Stomach (tissue), 9 donors: ENCODE results near the gene GSDME. TPM values are rescaled to one million over a fixed set of nuclear protein-coding genes. Genes with fewer than 3 reads are reported as not detected.

Experiments
- DNase-seq, 2 donors: peaks; one replicate each; pipeline versions ENCODE4 v3.0.0 to v3.0.0-alpha.2; 2013 to 2019
- H3K27ac ChIP-seq, 5 donors: fragments of 200-600 bp in 4 of 5; sonication (generic) in 4 of 5; one replicate each; pipeline ENCODE4 v1.5.1; 2013 to 2019; ENCODE audit warnings: mild to moderate bottlenecking in 1 of 5, moderate library complexity in 1 of 5
- H3K27me3 ChIP-seq, 3 donors: fragments of 200-600 bp; sonication (generic); one replicate each; pipeline ENCODE4 v1.5.1; 2017 to 2019; ENCODE audit warnings: mixed run types in 1 of 3
- H3K36me3 ChIP-seq, 4 donors: fragments of 200-600 bp; sonication (generic); 1 replicate in 3 of 4; 2 replicates in 1 of 4; pipeline ENCODE4 v1.5.1; 2016 to 2019
- H3K4me1 ChIP-seq, 4 donors: fragments of 200-600 bp; sonication (generic); one replicate each; pipeline ENCODE4 v1.5.1; 2016 to 2019
- H3K4me3 ChIP-seq, 4 donors: fragments of 200-600 bp; sonication (generic) in 3 of 4; one replicate each; pipeline ENCODE4 v1.5.1; 2016 to 2019; ENCODE audit warnings: mild to moderate bottlenecking in 1 of 4
- H3K9me3 ChIP-seq, 4 donors: fragments of 200-600 bp; sonication (generic); one replicate each; pipeline ENCODE4 v1.5.1; 2016 to 2019
- EP300 ChIP-seq: sonication (generic); formaldehyde crosslinking; IDR thresholded peaks from one replicate; pipeline ENCODE4 v1.6.1; 2017; ENCODE audit warnings: antibody characterized with exemption
- POLR2A ChIP-seq, 4 donors: fragments of 450-650 bp; IDR thresholded peaks; one replicate each; pipeline ENCODE4 v1.6.1; 2016; ENCODE audit warnings: antibody characterized with exemption in 4 of 4, control low read depth in 2 of 4, mild to moderate bottlenecking in 1 of 4, moderate library complexity in 1 of 4
- POLR2AphosphoS5 ChIP-seq, 3 donors: sonication (generic); formaldehyde crosslinking; IDR thresholded peaks; one replicate each; pipeline ENCODE4 v1.6.1; 2016; ENCODE audit warnings: antibody characterized with exemption in 3 of 3
- WGBS, 5 donors: extraction: QIAGEN DNeasy Blood & Tissue Kit in 3 of 5; methylation state at CpG; one replicate each; pipeline versions ENCODE4 v1.1.5 to v1.1.7; 2013 to 2018; 5-methylcytosine and 5-hydroxymethylcytosine counted together
- intact Hi-C: fragments of 100-400 bp; cut with DNase I; formaldehyde crosslinking; loops from one replicate; pipeline ENCODE4 v1.15.1; 2023; ENCODE audit warnings: low total_unique reads
- polyA plus RNA-seq, 3 donors: library from polyadenylated mRNA; stranded (reverse); fragments of 200-250 nt; gene quantifications; one replicate each; pipeline ENCODE4 v1.2.3, GENCODE V29; 2013
- total RNA-seq, 5 donors: library from RNA; depleted of rRNA; stranded (reverse); fragments of >200 nt; gene quantifications; one replicate each; pipeline versions ENCODE4 v1.1.0 to v1.2.3, GENCODE V29; 2014 to 2016
- TF ChIP-seq, protein P1 (sequence below), 7 experiments: fragments of 450-650 bp in 4 of 7; fragments of 200-600 bp in 3 of 7; sonication (generic) in 3 of 7; IDR thresholded peaks; one replicate each; pipeline ENCODE4 v1.5.1; 2016 to 2019; ENCODE audit warnings: antibody characterized with exemption in 7 of 7, control low read depth in 2 of 7, mild to moderate bottlenecking in 1 of 7
- donor health status: healthy with polysubstance abuse.
- donor health status: Bipolar disorder and iron deficiency.
- donor health status: healthy.

GSDME gene
- total and polyA plus RNA-seq, 8 donors, result 2.6 to 11.9 (median 4.5) TPM; not detected in 1

DNA sequence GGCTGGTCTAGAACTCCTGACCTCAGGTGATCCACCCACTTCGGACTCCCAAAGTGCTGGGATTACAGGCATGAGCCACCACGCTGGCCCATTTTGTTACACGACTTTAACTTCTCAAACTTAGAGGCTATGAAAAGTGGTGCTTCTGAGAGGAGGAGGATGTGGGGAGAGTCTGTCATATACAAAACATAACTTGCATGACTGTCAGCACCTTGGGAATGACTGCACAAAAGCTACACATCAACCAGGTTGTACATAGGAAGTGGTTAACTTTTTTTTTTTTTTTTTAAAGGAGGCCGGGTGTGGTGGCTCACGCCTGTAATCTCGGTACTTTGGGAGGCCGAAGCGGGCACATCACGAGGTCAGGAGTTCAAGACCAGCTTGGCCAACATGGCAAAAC is 43.4 kb upstream of the GSDME start:
- Histone ChIP-seq H3K27ac (no peak overlapping the region), H3K27me3 (no peaks in the 10 kb centered on the region), H3K9me3 (no peaks in the 10 kb centered on the region), H3K4me3 (no peak overlapping the region), H3K36me3 (peaks cover 0 to 41% (median 29%) of the 10 kb centered on the region in 4 donors), H3K4me1 (no peaks in the 10 kb centered on the region)
- intact Hi-C loops, result no loop called here
- WGBS, 5 donors, result 83 to 96% (median 88%) methylated on average over 9 of the region's 9 CpGs
- no peak for DNase-seq
- TF ChIP-seq POLR2A (IDR thresholded peaks at IDR 0.05), result no peak
- TF ChIP-seq POLR2AphosphoS5 (IDR thresholded peaks at IDR 0.05), result no peak
- no peak for TF ChIP-seq EP300
- TF ChIP-seq, protein P1, sequence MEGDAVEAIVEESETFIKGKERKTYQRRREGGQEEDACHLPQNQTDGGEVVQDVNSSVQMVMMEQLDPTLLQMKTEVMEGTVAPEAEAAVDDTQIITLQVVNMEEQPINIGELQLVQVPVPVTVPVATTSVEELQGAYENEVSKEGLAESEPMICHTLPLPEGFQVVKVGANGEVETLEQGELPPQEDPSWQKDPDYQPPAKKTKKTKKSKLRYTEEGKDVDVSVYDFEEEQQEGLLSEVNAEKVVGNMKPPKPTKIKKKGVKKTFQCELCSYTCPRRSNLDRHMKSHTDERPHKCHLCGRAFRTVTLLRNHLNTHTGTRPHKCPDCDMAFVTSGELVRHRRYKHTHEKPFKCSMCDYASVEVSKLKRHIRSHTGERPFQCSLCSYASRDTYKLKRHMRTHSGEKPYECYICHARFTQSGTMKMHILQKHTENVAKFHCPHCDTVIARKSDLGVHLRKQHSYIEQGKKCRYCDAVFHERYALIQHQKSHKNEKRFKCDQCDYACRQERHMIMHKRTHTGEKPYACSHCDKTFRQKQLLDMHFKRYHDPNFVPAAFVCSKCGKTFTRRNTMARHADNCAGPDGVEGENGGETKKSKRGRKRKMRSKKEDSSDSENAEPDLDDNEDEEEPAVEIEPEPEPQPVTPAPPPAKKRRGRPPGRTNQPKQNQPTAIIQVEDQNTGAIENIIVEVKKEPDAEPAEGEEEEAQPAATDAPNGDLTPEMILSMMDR (IDR thresholded peaks at IDR 0.05), result no peak

DNA sequence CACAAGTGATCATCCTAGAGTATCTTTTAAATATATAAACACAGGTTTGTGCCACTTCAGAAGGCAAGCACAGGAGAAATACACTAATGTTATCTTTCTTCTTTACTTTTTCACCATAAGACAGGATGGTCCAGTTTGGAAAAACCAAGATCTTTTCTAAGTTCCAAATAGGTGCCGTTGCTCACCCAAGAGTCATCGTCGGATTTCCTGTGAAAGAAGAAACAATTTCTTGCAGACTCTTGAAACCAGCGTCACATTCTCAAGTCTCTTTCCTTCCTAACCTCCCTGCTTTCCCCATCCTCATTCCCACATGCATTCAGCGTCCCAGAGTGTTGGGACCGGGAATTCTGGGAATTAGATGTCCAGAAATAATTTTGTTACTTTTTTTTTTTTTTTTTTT is 42.8 kb upstream of the GSDME start:
- no peaks in the 10 kb centered on the region for H3K27me3 ChIP-seq
- TF ChIP-seq POLR2A (IDR thresholded peaks at IDR 0.05) (no peak), EP300 (no peak), POLR2AphosphoS5 (IDR thresholded peaks at IDR 0.05) (no peak)
- TF ChIP-seq, protein P1 (IDR thresholded peaks at IDR 0.05), result no peak
- no peak overlapping the region for H3K4me3 ChIP-seq
- peaks cover 0 to 39% (median 28%) of the 10 kb centered on the region in 4 donors for H3K36me3 ChIP-seq
- no peak for DNase-seq
- no peaks in the 10 kb centered on the region for H3K4me1 ChIP-seq
- intact Hi-C loops, result no loop called here
- WGBS, 5 donors, result 94 to 97% (median 96%) methylated on average over 6 of the region's 6 CpGs
- no peaks in the 10 kb centered on the region for H3K9me3 ChIP-seq
- H3K27ac ChIP-seq, result no peak overlapping the region

DNA sequence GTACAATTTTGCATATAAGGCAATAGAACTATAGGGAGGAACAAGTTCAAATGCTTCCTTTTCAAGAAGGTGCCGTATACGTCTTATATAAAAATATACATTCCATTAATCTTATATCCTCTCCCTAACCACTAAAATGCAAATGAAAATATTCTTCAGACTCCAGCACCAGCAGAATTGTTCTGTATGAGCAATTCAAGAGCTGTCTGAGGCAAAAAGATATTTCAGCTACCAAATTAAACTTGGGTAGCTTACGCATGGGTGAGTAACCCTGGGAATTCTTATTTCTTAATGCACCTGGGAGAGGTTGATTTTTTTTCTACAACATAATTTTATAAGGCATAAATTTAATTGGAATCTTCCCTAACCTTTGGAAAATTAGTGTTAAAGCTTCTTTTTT is 42.2 kb upstream of the GSDME start:
- Histone ChIP-seq H3K9me3 (no peaks in the 10 kb centered on the region), H3K36me3 (peaks cover 0 to 39% (median 28%) of the 10 kb centered on the region in 4 donors), H3K27me3 (no peaks in the 10 kb centered on the region), H3K27ac (no peak overlapping the region), H3K4me3 (no peak overlapping the region), H3K4me1 (no peaks in the 10 kb centered on the region)
- WGBS, 5 donors, result 90 to 96% (median 95%) methylated on average over 3 of the region's 3 CpGs
- DNase-seq, result no peak
- TF ChIP-seq EP300, result no peak
- TF ChIP-seq, protein P1 (IDR thresholded peaks at IDR 0.05), result no peak
- TF ChIP-seq POLR2AphosphoS5 (IDR thresholded peaks at IDR 0.05), result no peak
- no peak for TF ChIP-seq POLR2A (IDR thresholded peaks at IDR 0.05)
- intact Hi-C loops, result no loop called here

DNA sequence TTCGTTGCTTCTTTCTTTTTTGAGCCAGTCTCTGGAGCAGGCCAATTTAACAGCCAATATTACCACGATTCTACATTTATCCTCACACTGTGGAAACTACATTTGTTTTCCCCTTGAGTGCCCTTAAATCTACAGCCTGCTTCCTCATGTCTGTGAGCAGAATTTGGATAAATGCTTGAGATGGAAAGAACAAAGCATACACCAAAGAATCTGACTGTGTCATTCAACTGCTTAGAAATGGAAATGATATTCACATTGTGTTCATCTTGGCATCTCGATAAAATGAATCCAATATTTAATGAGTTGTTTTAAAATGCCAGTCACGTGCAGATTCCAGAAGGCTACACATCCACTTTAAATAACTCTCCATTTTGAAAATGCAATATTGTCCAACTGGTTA is 41.0 kb upstream of the GSDME start:
- TF ChIP-seq POLR2A (IDR thresholded peaks at IDR 0.05) (no peak), POLR2AphosphoS5 (IDR thresholded peaks at IDR 0.05) (no peak), EP300 (no peak)
- TF ChIP-seq, protein P1 (IDR thresholded peaks at IDR 0.05), result no peak
- no peak for DNase-seq
- H3K9me3 ChIP-seq, result no peaks in the 10 kb centered on the region
- peaks cover 0 to 28% (median 16%) of the 10 kb centered on the region in 4 donors for H3K36me3 ChIP-seq
- no peak overlapping the region for H3K4me3 ChIP-seq
- no peaks in the 10 kb centered on the region for H3K27me3 ChIP-seq
- 83 to 90% (median 88%) methylated on average over 4 of the region's 4 CpGs for WGBS, 5 donors
- no peaks in the 10 kb centered on the region for H3K4me1 ChIP-seq
- intact Hi-C loops, result no loop called here
- no peak overlapping the region for H3K27ac ChIP-seq
